AG10803 (cell line): ENCODE data around the gene GIT2.
A peak's percentile ranks its signal among the peaks of the same experiment; 100 is the strongest.

ENCODE experiments used
- DNase-seq: peaks from one replicate; pipeline ENCODE4 v3.0.0; 2010; ENCODE audit warnings: low read depth
- H3K4me3 ChIP-seq: 2 replicates; pipeline ENCODE4 v1.5.1; 2011; ENCODE audit warnings: mild to moderate bottlenecking, low read length, control low read depth
- CTCF ChIP-seq: conservative IDR thresholded peaks from 2 replicates; pipeline ENCODE4 v1.5.1; 2011; ENCODE audit warnings: mild to moderate bottlenecking, low read length, control low read depth, inconsistent platforms

GIT2 gene

DNA sequence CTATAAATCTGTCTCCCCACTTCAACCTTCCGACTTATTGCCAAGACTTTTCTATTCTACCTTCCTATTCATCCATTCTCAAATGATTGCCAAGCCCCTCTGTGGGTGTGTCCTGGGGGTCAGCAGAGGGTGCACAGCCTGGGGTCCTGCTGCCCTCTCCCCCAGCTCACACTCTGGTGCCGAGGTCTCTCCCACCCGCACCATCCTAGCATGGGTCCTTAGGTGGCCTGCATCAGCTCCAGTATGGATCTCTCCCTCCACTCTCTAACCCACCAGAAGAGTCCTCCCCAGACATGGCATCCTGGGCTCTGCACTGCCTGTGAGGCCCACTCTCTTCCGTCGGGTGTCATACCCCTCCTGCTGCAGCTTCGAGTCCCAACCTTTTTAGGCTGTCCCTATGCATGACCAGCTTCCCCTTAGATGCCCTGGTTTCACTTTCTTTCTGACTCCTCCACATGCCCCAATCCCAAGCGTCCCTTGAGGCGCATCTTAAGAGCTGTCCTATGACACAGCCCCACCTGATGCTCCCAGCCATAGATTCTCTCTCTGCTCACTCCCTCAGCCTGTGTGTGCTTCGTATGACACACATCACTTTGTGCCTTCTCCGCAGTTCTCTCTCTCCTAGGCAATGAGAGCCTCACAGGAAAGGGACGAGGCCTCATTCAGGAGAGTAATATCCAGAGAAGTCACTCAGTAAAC lies 43.9 kb downstream of the GIT2 start:
- DNase-seq, result no peak
- TF ChIP-seq CTCF, result no peak
- H3K4me3 ChIP-seq, result no peak overlapping the region

GRCh38 chr12:109951751-109952150 lies 44.4 kb downstream of the GIT2 start:
- peak; percentile 45 for DNase-seq
- no peak for TF ChIP-seq CTCF
- no peak overlapping the region; the same call in 1 of the 2 replicates for H3K4me3 ChIP-seq

DNA sequence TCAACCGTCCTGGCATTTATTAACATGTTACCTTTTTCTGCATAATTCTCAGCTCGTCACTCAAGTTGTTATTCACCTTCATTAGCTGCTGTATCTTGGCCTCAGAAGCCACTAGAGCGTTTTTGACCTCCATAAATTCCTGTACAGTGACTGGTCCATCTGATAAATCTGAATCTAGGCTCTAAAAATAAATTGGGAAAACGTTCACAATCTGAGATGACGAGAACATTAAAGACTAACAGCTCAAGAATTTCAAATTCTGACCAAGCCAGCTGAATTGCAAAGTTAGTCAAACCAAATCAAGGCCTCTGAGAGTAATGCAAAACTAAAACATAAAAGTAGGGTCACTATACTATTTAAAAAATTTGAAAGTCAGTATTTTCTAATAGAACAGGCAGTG lies 45.0 kb downstream of the GIT2 start:
- DNase-seq, result peak; percentile 88

GRCh38 chr12:109950625-109951024 lies 45.5 kb downstream of the GIT2 start:
- DNase-seq, result no peak
- TF ChIP-seq CTCF, result no peak
- H3K4me3 ChIP-seq, result no peak overlapping the region

More for the DNA sequence above, 45.0 kb downstream of the GIT2 start:
- H3K4me3 ChIP-seq, result no peak overlapping the region
- no peak for TF ChIP-seq CTCF

DNA sequence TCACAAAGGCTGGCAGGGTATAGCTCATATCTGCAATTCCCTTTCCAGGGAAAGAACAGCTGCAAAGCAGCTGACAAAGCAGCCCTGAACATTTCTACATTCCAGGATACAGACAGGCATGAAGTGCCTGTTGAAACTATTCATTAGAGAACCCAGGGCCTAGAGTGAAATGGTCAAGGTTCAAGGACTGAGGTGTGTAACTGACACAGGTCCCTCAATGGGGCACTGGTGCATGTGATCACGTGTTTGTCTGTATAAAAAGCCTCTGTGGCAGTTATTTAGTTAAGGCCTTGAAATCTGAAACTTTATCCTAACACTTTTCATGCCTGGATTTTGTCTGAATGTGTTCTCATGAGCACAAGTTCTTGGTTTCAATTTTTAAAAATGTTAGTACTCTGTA lies 47.1 kb downstream of the GIT2 start:
- no peak for TF ChIP-seq CTCF
- H3K4me3 ChIP-seq, result no peak overlapping the region
- DNase-seq, result peak; percentile 76

- TF ChIP-seq CTCF, result no peak
- DNase-seq, result no peak
- H3K4me3 ChIP-seq, result no peak overlapping the region
Measured at GRCh38 chr12:109948368-109948767, 47.8 kb downstream of the GIT2 start.

DNA sequence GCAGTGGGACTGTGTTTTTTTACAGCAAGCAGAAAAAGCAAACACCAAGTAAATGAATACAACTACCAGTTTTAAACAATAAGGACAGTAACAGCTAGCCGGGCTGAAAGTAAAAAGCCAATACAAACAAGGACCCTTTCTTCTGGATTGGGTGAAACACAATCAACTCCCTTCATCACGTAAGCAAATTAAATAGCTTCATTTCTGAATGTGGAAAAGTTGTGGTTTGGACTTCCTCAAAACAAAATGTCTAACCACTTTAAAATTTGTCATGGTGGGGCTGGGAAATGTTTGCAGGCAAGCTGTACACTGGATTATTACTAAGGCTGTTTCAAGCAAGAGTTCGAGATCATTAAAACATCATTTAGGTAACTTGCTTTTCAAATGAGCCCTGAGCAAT lies 48.6 kb downstream of the GIT2 start:
- no peak for TF ChIP-seq CTCF
- no peak overlapping the region for H3K4me3 ChIP-seq
- peak; percentile 86 for DNase-seq
